Thoracic aorta (tissue), 2 donors: ENCODE data around the gene CCNJ. TPM values are rescaled to one million over a fixed set of nuclear protein-coding genes. Genes with fewer than 3 reads are reported as not detected.

Source experiments
- ATAC-seq: fragments of 150-250 bp; one replicate; pipeline ENCODE4 v1.8.0; 2017; ENCODE audit warnings: low read depth; ENCODE audit not compliant: insufficient number of reproducible peaks, low FRiP score
- DNase-seq: peaks from one replicate; pipeline ENCODE4 v3.0.0-alpha.2; 2020; ENCODE audit warnings: low spot score
- H3K27ac ChIP-seq, 2 donors: fragments of 200-600 bp; sonication (generic); 1 replicate in 1 of 2; 2 replicates in 1 of 2; pipeline ENCODE4 v1.5.1; 2016; ENCODE audit warnings: mild to moderate bottlenecking in 2 of 2, moderate library complexity in 2 of 2
- H3K27me3 ChIP-seq: fragments of 200-600 bp; sonication (generic); replicated peaks from 2 replicates; pipeline ENCODE4 v1.6.0; 2016; ENCODE audit warnings: mild to moderate bottlenecking; ENCODE audit not compliant: insufficient read depth
- H3K36me3 ChIP-seq: fragments of 200-600 bp; sonication (generic); one replicate; pipeline ENCODE4 v1.5.1; 2016
- H3K4me1 ChIP-seq, 2 donors: fragments of 200-600 bp; sonication (generic); 1 replicate in 1 of 2; 2 replicates in 1 of 2; pipeline versions ENCODE4 v1.5.1 to v1.6.0; 2016; ENCODE audit warnings: low read depth in 2 of 2, mild to moderate bottlenecking in 1 of 2; ENCODE audit not compliant: control insufficient read depth in 1 of 2
- H3K4me3 ChIP-seq: fragments of 200-600 bp; sonication (generic); 2 replicates; pipeline ENCODE4 v1.5.1; 2016; ENCODE audit warnings: mild to moderate bottlenecking
- H3K9me3 ChIP-seq: fragments of 200-600 bp; sonication (generic); 2 replicates; pipeline ENCODE4 v1.5.1; 2016
- CTCF ChIP-seq: fragments of 200-600 bp; sonication (generic); IDR thresholded peaks from one replicate; pipeline ENCODE4 v1.5.1; 2019; ENCODE audit warnings: antibody characterized with exemption
- total RNA-seq, 2 donors: library from RNA; depleted of rRNA; stranded (reverse); fragments of >200 nt; gene quantifications; one replicate each; pipeline versions ENCODE4 v1.1.0 to v1.2.3, GENCODE V29; 2016

The CCNJ gene
- total RNA-seq, 2 donors from 2014 or later, result 6.5 to 8.8 TPM

- peak overlapping the region; percentile 87 for H3K27ac ChIP-seq
- no peaks in the 10 kb centered on the region for H3K4me1 ChIP-seq
- H3K27me3 ChIP-seq, result no peaks in the 10 kb centered on the region
- TF ChIP-seq CTCF, result no peak
- H3K36me3 ChIP-seq, result no peaks in the 10 kb centered on the region
- H3K4me3 ChIP-seq, result peak overlapping the region; percentile 95
- no peaks in the 10 kb centered on the region for H3K9me3 ChIP-seq
- ATAC-seq (no peak), DNase-seq (no peak)
Measured at GRCh38 chr10:96090463-96090800, 47.0 kb downstream of the CCNJ start.

- DNase-seq (no peak), ATAC-seq (no peak)
- Histone ChIP-seq H3K4me3 (no peak overlapping the region), H3K4me1 (no peaks in the 10 kb centered on the region), H3K27me3 (no peaks in the 10 kb centered on the region), H3K27ac (no peak overlapping the region), H3K36me3 (no peaks in the 10 kb centered on the region), H3K9me3 (no peaks in the 10 kb centered on the region)
- TF ChIP-seq CTCF, result no peak
Measured at GRCh38 chr10:96092999-96093767, 49.8 kb downstream of the CCNJ start.

DNA sequence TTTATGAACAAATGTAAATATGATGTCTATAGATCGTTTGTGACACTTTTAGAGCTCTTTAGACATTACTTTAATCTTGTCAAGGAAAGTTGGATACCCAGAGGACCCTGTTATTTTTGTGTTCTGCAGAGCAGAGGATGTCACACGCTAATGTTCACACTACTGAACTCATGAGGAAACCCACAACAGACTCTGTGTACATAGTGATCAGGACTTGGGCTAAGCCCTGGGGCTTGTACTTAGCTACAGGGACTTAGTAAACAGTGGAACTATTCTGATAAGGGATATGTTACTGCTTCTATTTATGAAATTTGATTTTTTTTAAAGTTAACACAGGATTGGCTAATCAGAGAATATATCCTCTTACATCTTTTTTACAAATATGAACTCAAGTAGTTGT is 50.6 kb downstream of the CCNJ start:
- TF ChIP-seq CTCF, result no peak
- DNase-seq (no peak), ATAC-seq (no peak)
- H3K27ac ChIP-seq, result no peak overlapping the region
- H3K4me3 ChIP-seq, result no peak overlapping the region
- no peaks in the 10 kb centered on the region for H3K36me3 ChIP-seq
- no peaks in the 10 kb centered on the region for H3K4me1 ChIP-seq
- H3K27me3 ChIP-seq, result no peaks in the 10 kb centered on the region
- no peaks in the 10 kb centered on the region for H3K9me3 ChIP-seq

DNA sequence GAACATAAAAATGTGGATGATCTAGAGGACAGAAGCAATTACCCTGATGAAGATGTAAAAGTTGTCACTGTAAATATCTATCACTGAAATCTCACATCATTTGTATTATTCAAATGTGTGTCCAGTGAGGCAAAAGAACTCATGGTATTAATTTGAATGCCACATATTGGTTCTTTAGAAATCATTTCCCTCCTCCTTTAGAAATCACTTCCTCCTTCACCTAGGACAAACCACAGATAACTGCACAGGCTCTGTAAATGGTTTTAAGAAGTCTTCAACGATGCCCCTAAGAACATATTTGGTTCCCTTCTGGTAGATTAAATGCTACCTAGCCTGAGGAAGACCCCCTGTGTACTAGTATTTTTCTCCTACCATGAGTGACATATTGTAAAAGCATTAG is 53.6 kb downstream of the CCNJ start:
- H3K27me3 ChIP-seq, result no peaks in the 10 kb centered on the region
- H3K9me3 ChIP-seq, result no peaks in the 10 kb centered on the region
- H3K4me3 ChIP-seq, result no peak overlapping the region
- H3K27ac ChIP-seq, result no peak overlapping the region
- no peak for DNase-seq
- no peak for TF ChIP-seq CTCF
- H3K4me1 ChIP-seq, result no peaks in the 10 kb centered on the region
- H3K36me3 ChIP-seq, result no peaks in the 10 kb centered on the region
- ATAC-seq, result no peak

- Histone ChIP-seq H3K4me1 (no peaks in the 10 kb centered on the region), H3K36me3 (no peaks in the 10 kb centered on the region), H3K9me3 (no peaks in the 10 kb centered on the region), H3K27me3 (no peaks in the 10 kb centered on the region), H3K4me3 (no peak overlapping the region), H3K27ac (no peak overlapping the region)
- no peak for TF ChIP-seq CTCF
- DNase-seq (no peak), ATAC-seq (no peak)
Measured at GRCh38 chr10:96097865-96098264, 54.5 kb downstream of the CCNJ start.
